Measurements from ENCODE around the gene SLC26A9. TPM values are rescaled to one million over a fixed set of nuclear protein-coding genes. Genes with fewer than 3 reads are reported as not detected.

Gene SLC26A9
- total and polyA plus RNA-seq, 2 donors (not counting 3 experiments of a cell fraction or from before 2014, with no cell fraction given) = 0.10 to 0.20 TPM

GRCh38 chr1:205975387-205975998 lies 32.2 kb upstream of the SLC26A9 start:
- TF ChIP-seq JUN (IDR thresholded peaks at IDR 0.05; ENCODE audit: borderline replicate concordance, insufficient read depth, insufficient read length, low read depth) (no peak), MYC (IDR thresholded peaks at IDR 0.05; ENCODE audit: low read depth, low read length) (no peak), GATA2 (IDR thresholded peaks at IDR 0.05; ENCODE audit: insufficient read depth, insufficient read length, low read depth, low read length) (no peak), FOS (IDR thresholded peaks at IDR 0.05; ENCODE audit: borderline replicate concordance, insufficient read depth, low read length) (no peak), EZH2 (IDR thresholded peaks at IDR 0.05; ENCODE audit: borderline replicate concordance, low read depth, low read length, severe bottlenecking) (no peak), POLR2AphosphoS5 (IDR thresholded peaks at IDR 0.05; ENCODE audit: insufficient read depth, low read depth, low read length) (no peak), CTCF (IDR thresholded peaks at IDR 0.05; ENCODE audit: extremely low read depth in 1 of 2, insufficient read depth in 1 of 2, low read depth in 1 of 2, low read length in 2 of 2) (no peak)
- no peak overlapping the region for H3K4me3 ChIP-seq (replicated peaks in 1 of 3; ENCODE audit: insufficient read depth in 1 of 3, low read depth in 1 of 3, low read length in 3 of 3)
- ChIA-PET CTCF (interaction anchor here (2.3 to 12.0 kb wide), 4 partner anchors 11 to 138 kb away, joined by 31 to 1606 read pairs (median 88); no protein-coding TSS in a partner anchor), POLR2A (no interaction called here)
- no TSS peak for BruUV-seq (replicated peaks)
- no peaks in the 10 kb centered on the region for H3K9me3 ChIP-seq (replicated peaks; ENCODE audit: control insufficient read depth, insufficient read depth, low read length)
- no peaks in the 10 kb centered on the region for H3K9me1 ChIP-seq (replicated peaks; ENCODE audit: control insufficient read depth, extremely low read depth, insufficient read depth, low read length)
- no peaks in the 10 kb centered on the region for H4K20me1 ChIP-seq (replicated peaks; ENCODE audit: control insufficient read depth, extremely low read depth, insufficient read depth, low read length)
- H3K27me3 ChIP-seq (ENCODE audit: control insufficient read depth in 2 of 2, insufficient read depth in 2 of 2, low read length in 2 of 2) = no peaks in the 10 kb centered on the region
- intact Hi-C loops (cut with micrococcal nuclease) = no loop called here
- no peak overlapping the region for H3K4me2 ChIP-seq (ENCODE audit: insufficient read depth, low read length)
- H2AFZ ChIP-seq (ENCODE audit: low read depth, low read length) = no peak overlapping the region
- no peaks in the 10 kb centered on the region for H3K79me2 ChIP-seq (ENCODE audit: control insufficient read depth, insufficient read depth, low read length)
- no peak for FAIRE-seq
- DNase-seq (ENCODE audit: low read depth, low spot score) = no peak
- H3K36me3 ChIP-seq (ENCODE audit: control insufficient read depth in 2 of 2, extremely low read depth in 1 of 2, insufficient read depth in 2 of 2, low read length in 2 of 2) = no peaks in the 10 kb centered on the region
- peaks cover 9% of the 10 kb centered on the region for H3K4me1 ChIP-seq (ENCODE audit: control insufficient read depth, extremely low read depth, insufficient read depth, low read length)
- H3K9ac ChIP-seq (replicated peaks; ENCODE audit: extremely low read depth, insufficient read depth, low read length) = no peak overlapping the region
- H3K27ac ChIP-seq (ENCODE audit: insufficient read depth, low read depth, low read length) = no peak overlapping the region
- dilution Hi-C loops (cut with MboI; ENCODE audit: extremely low pct_ligation_motif_present, low sequenced_read_pairs) = loop anchor here (25.0 kb wide), 1 partner anchor 137 kb away; the partner anchor contains the start of gene AVPR1B
